ENCODE results near the gene PRODH. TPM values are rescaled to one million over a fixed set of nuclear protein-coding genes. Genes with fewer than 3 reads are reported as not detected.
"Not testable (repeated sequence)": the region's sequence is repeated elsewhere in the genome, so short reads cannot be mapped to it uniquely, and the experiment has no call there.

Gene PRODH
- total and polyA plus RNA-seq, 7 donors = 1.6 to 52.6 (median 11.3) TPM

DNA sequence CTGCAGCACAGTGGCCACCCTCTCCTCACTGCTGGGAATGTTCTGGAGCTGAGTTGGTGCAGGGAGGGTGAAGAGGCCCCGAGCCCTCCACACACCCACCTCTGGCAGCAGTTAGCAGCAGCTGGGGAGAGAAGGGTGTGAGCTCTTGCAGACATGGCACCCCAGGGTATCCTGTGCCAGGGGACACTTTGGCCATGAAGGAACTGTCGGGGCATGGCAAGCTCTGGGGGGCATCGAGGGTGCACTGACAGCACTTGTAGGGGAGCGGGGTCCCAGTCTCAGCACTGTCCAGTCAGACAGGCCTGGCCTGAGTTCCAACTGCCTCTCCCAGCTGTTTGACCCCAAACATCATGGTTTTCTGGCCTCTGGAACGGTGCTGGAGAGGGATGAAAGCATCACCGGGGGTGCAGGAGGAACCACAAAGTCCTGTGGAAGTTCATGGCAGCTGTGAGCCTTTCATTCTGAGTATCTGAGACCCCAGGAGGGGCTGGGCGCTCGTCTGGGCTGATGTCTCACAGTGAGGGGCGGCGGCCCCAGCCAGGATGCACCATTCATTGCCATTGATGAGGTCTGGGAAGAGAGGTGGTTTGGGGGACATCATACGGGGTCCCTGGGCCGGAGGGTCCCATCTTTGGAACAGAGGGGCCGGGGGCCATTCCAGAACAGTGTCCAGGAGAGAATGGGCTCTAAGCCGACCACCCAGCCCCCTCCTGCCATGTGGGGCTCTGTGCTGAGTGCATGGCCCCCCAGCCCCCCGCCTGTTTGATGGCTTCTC, 20.2 kb upstream of the PRODH start:
- H3K27ac ChIP-seq; H3K4me1 ChIP-seq; H3K9me3 ChIP-seq; H3K4me3 ChIP-seq; H3K27me3 ChIP-seq (ENCODE audit: insufficient read depth in 3 of 3, low read length in 2 of 3); H3K36me3 ChIP-seq (ENCODE audit: insufficient read depth in 1 of 2, low read depth in 1 of 2); intact Hi-C loops (cut with DNase I); ATAC-seq: not testable (repeated sequence)
- 69 to 74% (median 70%) methylated on average over 15 of the region's 15 CpGs for WGBS, 3 donors
- peak in 1 of 2 donors; percentile 32 for DNase-seq

- Histone ChIP-seq H3K9me3 (no peaks in the 10 kb centered on the region), H3K4me3 (no peak overlapping the region), H3K36me3 (ENCODE audit: insufficient read depth in 1 of 2, low read depth in 1 of 2) (no peaks in the 10 kb centered on the region), H3K27me3 (ENCODE audit: insufficient read depth in 3 of 3, low read length in 2 of 3) (no peaks in the 10 kb centered on the region), H3K27ac (no peak overlapping the region), H3K4me1 (no peaks in the 10 kb centered on the region)
- WGBS, 3 donors = 72 to 74% (median 74%) methylated on average over 8 to 10 of the region's 10 CpGs
- TF ChIP-seq CTCF (IDR thresholded peaks at IDR 0.05) = no peak
- no peak for ATAC-seq
- intact Hi-C loops (cut with DNase I) = no loop called here
- DNase-seq = peak in 1 of 2 donors; percentile 37
These were observed 19.6 kb upstream of the PRODH start for GRCh38 chr22:18955696-18956095.

GRCh38 chr22:18954990-18955571, 19.0 kb upstream of the PRODH start:
- intact Hi-C loops (cut with DNase I) = no loop called here
- peak in 1 of 2 donors; percentile 53 for DNase-seq

GRCh38 chr22:18954303-18954989, 18.4 kb upstream of the PRODH start:
- intact Hi-C loops (cut with DNase I); H3K27ac ChIP-seq; H3K27me3 ChIP-seq (ENCODE audit: insufficient read depth in 3 of 3, low read length in 2 of 3); H3K4me3 ChIP-seq; H3K4me1 ChIP-seq; H3K36me3 ChIP-seq (ENCODE audit: insufficient read depth in 1 of 2, low read depth in 1 of 2); H3K9me3 ChIP-seq: not testable (repeated sequence)
- peak; percentile 80 for TF ChIP-seq CTCF (IDR thresholded peaks at IDR 0.05)
- ATAC-seq (peak; percentile 88 to 96 (median 94)), DNase-seq (peak; percentile 57 to 80)
- 10 to 15% (median 13%) methylated on average over 10 to 13 of the region's 14 CpGs for WGBS, 3 donors

More at GRCh38 chr22:18954990-18955571, 19.0 kb upstream of the PRODH start:
- TF ChIP-seq CTCF (IDR thresholded peaks at IDR 0.05) = no peak
- H3K27ac ChIP-seq = no peak overlapping the region
- WGBS, 3 donors = 74 to 88% (median 82%) methylated on average over 13 to 15 of the region's 15 CpGs
- no peak overlapping the region for H3K4me3 ChIP-seq
- H3K9me3 ChIP-seq = no peaks in the 10 kb centered on the region
- H3K27me3 ChIP-seq (ENCODE audit: insufficient read depth in 3 of 3, low read length in 2 of 3) = peaks cover 0 to 3% (median 0%) of the 10 kb centered on the region in 3 donors
- peak in 1 of 4 donors; percentile 22 for ATAC-seq
- no peaks in the 10 kb centered on the region for H3K36me3 ChIP-seq (ENCODE audit: insufficient read depth in 1 of 2, low read depth in 1 of 2)
- no peaks in the 10 kb centered on the region for H3K4me1 ChIP-seq

- ATAC-seq; H3K27me3 ChIP-seq (ENCODE audit: insufficient read depth in 3 of 3, low read length in 2 of 3); intact Hi-C loops (cut with DNase I); H3K9me3 ChIP-seq; H3K4me1 ChIP-seq; H3K27ac ChIP-seq; H3K4me3 ChIP-seq; H3K36me3 ChIP-seq (ENCODE audit: insufficient read depth in 1 of 2, low read depth in 1 of 2): not testable (repeated sequence)
- DNase-seq = peak in 1 of 2 donors; percentile 42
- WGBS, 3 donors = 25 to 44% (median 36%) methylated on average over 5 to 14 of the region's 14 CpGs
These were observed 17.0 kb upstream of the PRODH start for GRCh38 chr22:18953128-18953527.
